HG03175 (cell line): ENCODE data around the gene CALN1.
"Not testable (repeated sequence)": the region's sequence is repeated elsewhere in the genome, so short reads cannot be mapped to it uniquely, and the experiment has no call there.

Source experiments
- ATAC-seq: cut with Tn5 transposase; IDR thresholded peaks from one replicate; pipeline ENCODE4 v1.9.1; 2021; ENCODE audit warnings: mild to moderate bottlenecking, moderate library complexity; ENCODE audit not compliant: unreplicated experiment

The CALN1 gene

DNA sequence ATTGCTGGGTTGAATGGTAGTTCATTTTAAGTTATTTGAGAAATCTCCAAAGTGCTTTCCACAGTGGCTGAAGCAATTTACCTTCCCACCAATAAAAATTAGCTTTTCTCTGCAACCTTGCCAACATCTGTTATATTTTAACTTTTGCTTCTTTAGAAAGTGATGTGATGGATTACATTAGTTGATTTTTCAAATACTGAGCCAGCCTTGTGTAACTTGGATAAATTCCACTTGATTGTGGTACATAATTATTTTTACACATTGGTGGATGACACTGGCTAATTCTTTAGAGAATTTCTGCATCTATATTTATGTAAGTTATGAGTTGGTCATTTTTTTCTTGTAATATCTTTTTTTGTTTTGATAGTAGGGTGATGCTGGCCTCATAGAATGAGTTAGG, 646.1 kb downstream of the CALN1 start:
- no peak for ATAC-seq

DNA sequence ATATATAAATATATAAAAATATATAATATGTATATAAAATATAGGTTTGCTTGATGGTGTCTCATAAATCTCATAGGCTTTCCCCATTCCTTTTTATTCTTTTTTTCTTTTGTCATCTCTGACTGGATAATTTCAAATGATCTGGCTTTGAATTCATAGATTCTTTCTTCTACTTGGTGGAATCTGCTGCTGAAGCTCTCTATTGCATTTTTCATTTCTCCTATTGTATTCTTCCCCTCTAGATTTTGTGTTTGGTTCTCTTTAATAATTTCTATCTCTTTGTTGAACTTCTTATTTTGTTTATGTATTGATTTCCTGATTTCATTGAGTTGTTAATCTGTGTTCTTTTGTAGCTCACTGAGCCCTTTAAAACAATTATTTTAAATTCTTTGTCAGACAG, 650.8 kb downstream of the CALN1 start:
- no peak for ATAC-seq

- no peak for ATAC-seq
These were observed 657.3 kb downstream of the CALN1 start for GRCh38 chr7:71754828-71755227.

DNA sequence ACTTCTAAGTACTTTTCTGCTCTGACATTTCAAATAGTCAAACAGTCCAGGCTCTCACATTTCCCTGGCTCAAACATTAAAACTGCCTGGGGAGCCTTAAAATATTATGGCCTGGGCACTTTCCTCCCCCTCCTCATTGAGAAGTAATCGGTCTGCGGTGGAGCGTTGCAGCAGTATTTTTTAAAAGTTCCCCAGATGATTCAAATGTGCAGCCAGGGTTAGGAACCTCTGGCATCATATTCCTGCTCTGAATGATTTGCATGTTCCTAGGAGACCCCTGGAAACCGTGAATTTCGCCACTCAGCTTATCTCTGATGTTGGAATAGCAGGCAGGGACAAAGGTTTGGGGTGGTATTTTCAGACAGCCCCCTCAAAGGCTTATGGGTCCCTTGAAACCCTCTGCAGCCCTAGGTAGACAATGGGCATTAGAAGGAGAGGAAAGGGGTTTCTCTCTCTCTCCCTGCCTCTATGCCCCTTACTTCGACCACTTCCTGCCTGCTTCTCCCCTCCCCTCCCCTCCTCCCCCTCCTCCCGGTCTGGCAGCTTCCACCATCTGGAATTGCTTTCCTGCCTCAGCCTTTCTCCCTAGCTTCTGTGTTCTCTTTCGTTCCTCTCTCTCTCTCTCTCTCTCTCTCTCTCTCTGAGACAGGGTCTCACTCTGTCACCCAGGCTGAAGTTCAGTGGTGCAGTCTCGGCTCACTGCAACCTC, 658.0 kb downstream of the CALN1 start:
- ATAC-seq, result no peak

DNA sequence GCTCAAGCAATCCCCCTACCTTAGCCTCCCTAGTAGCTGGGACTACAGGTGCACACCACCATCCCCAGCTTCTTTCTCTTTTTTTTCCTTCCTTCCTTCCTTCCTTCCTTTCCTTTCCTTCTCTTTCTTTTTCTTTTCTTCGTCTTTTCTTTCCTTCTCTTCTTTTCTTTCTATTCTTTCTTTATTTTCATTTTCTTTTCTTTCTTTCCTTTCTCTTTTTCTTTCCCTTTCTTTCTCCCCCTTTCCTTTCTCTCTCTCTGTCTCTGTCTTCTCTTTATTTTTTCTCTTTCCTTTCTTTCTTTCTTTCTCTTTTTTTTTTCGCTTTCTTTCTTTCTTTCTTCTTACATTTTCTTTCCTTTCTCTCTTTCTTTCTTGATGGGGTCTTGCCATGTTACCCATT, 658.9 kb downstream of the CALN1 start:
- ATAC-seq, result no peak

DNA sequence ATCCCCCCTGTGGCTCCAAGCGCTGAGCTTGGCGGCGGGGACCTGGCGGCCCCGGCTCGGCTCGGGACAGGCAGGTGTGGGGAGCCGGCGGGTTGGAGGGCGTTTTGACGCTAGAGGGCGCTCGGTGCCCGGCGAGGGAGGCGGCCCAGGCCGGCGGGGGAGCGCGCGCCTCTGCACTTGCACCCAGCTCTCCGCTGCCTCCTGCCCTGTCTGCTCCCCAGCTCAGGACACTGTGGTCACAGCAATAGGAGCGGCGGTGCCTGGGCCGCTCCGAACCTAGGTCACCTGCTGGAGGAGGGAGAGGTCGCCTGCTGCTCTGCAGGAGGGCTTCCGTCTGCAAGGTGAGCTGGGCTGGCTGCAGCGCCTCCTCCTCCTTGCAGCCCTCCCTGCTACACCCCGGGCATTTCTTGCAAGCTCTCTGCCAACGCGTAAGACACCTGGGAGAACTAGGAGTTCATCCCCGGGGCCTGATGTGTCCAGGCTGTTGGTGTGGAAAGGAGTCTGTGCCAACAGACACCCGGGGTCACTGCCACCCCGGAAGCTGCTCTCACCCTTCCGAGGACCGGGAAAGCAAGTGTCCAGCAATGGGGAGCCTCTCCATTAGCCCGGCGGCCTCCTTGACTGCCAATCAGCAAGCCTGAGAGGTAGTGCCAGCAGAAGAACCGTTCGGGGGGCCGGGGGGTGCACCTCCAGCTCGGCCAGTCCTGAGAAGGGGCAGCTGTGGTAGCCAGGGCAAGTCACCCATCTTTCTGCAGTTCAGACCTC, 659.8 kb downstream of the CALN1 start:
- no peak for ATAC-seq

GRCh38 chr7:71750290-71750689, 661.8 kb downstream of the CALN1 start:
- no peak for ATAC-seq

DNA sequence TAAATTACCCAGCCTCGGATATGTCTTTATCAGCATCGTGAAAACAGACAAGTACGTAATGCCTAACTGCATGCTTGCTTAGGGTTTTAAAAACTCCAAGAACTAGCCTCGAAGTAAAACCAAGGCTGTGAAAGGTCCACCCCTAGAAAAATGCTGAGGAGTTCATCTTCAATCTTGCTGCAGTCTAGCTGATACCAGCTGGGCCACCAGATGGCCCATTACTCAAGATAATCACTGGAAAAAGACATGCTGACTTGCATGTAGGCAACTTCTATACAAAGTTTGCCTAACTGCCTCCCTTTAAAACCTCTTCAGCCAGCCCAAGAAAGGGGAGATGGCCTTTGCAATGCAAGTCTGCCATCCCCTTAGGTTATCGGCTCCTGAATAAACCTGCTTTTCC, 666.1 kb downstream of the CALN1 start:
- ATAC-seq, result no peak

DNA sequence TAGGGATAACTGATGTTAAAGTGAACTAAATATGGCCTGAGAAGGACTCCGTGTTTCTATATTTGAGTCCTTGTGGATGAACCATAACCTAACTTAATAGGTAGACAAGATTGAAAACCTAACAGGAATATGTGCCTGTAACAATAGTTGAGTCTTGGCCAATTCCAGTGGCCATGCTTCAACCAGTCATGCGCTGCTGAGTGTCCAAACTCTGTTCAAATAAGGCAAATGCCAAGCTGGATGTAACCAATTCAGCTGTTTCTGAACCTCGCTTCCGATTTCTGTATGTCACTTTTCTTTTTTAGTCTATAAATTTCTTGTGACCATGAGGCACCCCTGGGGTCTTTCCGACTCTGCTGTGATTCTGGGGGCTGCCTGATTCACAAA, 672.0 kb downstream of the CALN1 start:
- ATAC-seq, result no peak

- no peak for ATAC-seq
These were observed 672.5 kb downstream of the CALN1 start for GRCh38 chr7:71739520-71740173.

GRCh38 chr7:71737931-71738540, 674.1 kb downstream of the CALN1 start:
- not testable (repeated sequence) for ATAC-seq

- ATAC-seq, result no peak
These were observed 676.1 kb downstream of the CALN1 start for GRCh38 chr7:71735961-71736556.

DNA sequence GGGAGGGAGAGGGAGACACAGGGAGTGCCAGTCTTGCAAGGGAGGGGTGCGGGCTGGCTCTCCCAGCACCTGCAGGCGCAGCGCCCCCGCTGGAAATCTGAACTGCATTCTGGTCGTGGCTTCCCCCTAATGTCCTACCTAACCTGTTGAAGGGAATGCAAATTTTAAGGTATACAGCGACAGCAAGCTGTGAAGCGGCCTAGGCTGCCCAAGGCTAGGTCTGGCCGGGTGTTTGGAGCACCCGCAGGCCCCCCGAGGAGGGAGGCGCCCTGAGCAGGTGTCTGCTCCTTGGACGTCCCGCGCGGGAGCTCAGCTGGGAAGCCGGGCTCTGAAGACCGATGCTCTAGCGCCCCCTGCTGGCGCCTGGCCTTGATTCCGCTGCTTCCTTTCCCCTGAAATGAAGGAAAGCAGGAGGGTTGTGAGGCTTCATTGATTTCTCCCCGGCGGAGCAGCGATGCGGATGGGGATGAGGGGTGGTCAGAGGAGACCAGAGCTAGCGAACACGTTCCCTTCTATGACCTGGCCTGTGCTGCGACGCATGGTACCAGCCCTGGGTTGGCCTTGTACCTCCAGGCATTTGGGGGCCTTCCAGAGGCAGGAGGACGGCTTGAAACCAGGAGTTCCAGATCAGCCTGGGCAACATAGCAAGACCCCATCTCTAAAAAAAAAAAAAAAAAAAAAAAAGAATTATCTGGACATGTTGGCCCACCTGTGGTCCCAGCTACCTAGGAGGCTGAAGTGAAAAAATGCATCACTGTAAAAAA, 678.8 kb downstream of the CALN1 start:
- no peak for ATAC-seq

GRCh38 chr7:71731740-71732139, 680.4 kb downstream of the CALN1 start:
- no peak for ATAC-seq
